Anterior cingulate cortex (tissue), 58 donors: Measurements from ENCODE around the gene ITPR1.

Experiments
- DNase-seq, 58 donors: peaks; one replicate each; lab custom pipeline; 2025; lab: John Stamatoyannopoulos, UW

ITPR1 gene

DNA sequence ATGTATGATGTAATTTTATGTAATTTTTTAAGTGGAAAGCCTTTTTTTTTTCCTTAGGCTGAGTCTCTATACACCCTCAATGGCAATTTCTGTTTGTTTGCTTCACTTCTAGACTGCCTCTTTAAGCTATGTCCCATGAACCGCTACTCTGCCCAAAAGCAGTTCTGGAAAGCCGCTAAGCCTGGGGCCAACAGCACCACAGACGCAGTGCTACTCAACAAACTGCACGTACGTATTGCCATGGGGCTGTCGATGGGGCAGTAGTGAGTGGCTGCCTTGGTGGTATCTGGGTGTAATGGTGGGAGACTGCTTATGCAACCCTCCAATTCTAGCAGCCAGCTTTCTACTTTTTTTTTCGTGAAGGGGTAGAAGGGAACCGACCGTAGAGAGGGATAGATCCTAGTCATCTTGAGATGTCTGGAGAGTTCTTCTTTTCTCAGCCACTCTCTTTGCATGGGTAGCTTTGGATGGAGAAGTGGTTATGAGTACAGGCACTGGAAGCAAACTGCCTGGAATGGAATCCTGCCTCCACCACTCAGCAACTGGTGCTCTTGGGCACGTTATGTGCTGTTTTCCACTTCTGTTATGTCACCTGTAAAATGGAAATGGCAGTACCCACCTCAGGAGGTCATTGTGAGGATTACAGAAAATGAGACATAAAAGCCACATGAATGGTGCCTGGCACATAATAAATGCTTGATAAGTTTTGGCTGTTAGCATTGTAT, 134.7 kb downstream of the ITPR1 start:
- no peak for DNase-seq

DNA sequence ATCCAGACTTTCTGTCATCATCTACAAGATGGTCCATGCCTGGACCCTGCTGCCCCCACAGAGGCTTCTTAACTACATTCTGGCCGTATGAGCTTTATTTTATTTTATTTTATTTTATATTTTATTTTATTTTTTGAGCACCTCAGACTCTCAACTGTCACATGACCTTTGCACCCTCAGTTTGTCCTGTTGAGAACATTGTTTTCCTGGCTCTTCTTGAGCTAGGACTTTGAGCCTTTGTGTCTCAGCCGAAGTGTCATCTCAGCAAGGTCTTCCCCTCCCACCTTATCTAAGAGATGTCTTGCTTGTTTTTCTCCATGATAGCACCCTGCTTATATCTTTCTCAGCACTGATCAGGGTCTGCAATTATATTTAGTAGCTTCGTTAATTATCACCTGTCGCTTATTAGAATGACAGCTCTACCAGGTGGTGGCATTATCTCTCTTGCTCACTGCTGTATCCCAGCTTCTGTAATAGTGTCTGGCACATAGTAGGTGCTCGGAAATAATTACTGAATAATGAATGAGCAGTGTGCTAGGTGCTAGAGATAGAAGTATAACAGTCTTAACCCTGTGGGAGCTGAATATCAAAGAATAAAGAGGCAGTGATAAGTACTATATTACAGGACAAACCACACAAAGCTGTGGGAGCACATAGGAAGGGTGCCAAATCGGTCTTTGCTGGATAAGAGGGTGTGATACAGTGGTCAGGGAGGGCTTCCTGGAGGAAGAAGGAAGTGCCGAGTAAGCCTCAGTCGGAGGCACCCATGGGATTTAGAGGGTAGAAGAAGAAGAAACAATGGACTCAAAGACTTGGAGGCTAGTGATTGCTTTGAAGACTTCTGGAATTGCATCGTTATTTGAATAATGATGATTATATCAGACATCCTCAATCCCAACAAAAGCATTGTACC, 136.2 kb downstream of the ITPR1 start:
- no peak for DNase-seq

DNA sequence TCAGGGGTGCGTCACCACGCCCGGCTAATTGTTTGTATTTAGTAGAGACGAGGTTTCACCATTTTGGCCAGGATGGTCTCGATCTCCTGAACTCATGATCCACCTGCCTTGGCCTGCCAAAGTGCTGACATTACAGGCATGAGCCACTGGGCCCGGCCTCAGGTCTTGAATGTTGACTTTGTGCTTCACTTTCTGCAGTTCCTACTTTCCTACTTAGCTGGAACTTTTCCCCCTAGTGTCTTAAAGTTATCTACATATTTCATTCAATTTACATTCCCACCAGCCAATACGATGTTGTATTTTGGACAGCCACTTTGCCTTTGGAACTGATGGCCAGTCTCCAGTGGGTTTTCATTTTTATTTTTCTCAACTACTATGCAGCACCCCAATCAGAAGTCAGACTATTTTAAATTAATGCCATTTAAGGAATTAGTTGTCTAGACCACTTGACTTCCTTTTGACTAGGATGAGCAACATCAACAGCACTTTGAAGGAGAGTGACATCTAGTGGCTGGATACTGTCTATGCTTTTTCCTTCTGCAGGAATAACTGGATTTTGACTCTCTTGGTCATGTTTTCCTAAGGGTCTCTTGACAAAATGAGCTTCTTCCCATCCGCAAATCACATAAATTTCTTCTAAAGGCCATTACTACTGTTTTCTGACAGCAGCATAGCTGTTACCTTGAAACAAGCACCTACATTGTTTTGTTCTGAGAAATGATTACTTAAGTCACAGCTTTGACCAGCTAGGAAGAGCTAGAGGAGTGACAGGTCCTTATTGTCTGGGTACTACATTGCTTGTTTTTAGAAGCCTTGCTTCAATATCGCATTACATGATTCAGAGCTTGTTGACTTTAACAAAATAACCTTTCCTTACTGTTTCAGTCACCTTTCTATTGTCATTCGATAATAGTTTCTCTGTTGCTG, 140.2 kb downstream of the ITPR1 start:
- peak in 3 of 58 donors; percentile 6 to 37 (median 29) for DNase-seq

DNA sequence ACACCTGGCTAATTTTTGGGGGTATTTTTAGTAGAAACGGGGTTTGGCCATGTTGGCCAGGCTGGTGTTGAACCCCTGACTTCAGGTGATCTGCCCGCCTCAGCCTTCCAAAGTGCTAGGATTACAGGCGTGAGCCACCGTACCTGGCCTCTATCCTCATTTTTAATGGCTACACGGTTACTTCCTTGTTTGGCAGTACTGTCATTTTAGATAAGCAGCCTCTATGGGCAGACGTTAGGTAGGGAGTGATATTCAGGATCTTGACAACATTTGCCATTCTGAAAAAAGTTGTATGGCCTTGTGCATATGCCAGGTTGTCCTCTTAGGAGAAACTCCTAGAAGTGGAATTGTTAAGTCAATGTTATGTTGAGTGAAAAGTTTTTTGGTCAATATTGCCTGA, 141.7 kb downstream of the ITPR1 start:
- DNase-seq, result no peak

DNA sequence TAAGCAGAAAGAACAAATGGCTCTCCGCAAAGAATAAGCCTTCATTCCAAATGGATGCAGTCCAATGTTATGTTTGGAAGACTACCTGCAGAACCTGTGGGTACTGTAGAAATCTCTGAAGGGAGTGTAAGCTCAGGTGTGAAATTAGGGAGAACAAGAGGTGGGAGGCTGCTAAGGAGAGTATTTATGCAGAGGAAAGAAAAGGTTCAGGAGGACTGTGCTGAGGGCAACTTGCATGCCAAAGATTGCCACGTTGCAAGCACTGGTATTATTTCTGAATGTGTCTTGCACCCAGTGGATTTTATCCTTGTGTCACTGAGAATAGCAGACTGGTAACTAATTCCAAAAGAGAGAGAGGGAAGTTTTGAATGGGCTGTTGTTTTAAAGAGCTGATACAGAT, 144.1 kb downstream of the ITPR1 start:
- DNase-seq, result no peak

DNA sequence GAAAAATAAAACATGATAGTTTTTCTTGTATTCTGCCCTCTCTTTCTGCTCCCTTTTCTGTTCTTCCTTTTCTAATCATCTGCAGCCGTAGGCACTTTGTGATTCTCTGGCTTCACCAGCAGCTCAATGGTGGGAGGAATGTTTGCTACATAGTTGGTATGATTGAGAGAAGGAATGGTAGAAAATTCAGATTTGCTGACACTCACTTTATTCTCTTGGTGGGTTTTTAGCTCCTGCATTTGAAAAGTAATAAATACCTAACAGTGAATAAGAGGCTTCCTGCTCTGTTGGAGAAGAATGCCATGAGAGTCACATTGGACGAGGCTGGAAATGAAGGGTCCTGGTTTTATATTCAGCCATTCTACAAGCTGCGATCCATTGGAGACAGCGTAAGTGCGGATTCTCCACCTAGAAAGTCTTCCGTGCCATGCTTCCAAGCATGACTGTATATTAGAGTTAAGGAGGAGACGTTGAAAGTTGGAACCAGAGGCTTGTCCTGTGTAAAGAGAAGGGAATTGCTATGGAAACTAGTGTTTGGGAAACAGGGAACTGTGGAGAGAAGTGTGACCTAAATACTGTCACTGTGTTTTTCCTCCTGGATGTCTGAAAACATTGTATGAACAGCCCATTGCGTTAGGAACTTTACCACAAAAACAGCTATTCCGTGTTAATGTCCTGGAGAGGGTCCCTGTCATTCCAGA, 148.9 kb downstream of the ITPR1 start:
- DNase-seq, result no peak

DNA sequence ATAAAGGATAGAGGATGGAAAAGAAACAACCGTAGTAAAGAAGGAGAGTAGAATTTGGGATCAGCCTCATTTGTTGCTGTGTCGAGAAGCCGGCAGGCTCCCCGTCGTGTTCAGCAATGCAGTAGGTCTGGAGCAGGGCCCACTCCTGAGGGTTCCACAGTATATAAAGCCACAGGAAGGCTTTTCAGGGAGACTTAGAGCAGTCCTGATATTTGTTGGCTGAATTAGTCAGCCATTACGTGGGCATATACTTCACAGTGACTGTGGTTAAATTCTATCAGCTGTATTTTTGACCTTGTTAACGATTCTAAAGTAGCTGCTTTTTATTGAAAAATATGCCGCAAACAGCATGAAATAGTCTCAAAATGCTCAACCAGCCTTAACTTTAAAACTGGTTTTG, 149.5 kb downstream of the ITPR1 start:
- DNase-seq, result no peak

DNA sequence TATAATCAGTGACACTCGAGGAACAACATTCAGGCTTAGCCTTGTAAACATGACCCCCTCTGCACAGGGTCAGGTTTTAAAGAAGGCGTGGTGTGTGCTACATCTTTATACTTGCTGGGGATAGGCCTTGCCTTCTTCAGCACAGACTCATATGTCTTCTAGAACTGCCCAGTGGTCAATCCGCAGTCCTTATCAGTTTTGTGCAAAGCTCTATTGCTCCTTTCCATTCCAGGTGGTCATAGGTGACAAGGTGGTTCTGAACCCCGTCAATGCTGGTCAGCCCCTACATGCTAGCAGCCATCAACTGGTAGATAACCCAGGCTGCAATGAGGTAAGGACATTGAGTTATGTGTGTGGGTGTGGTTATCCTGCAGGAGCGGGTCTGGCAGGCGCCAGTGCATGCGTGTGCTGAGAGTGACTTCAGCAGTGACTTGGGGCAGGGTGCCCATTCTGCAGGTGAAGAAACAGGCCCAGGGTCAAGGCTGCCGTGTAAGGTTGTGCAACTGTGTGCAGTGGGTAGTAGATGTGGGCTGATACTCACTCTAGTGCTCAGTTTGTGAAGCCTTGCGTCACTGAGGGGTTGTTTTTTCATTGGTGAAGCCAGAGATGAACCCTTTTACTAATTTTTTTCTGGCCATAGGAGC, 150.9 kb downstream of the ITPR1 start:
- DNase-seq, result no peak

DNA sequence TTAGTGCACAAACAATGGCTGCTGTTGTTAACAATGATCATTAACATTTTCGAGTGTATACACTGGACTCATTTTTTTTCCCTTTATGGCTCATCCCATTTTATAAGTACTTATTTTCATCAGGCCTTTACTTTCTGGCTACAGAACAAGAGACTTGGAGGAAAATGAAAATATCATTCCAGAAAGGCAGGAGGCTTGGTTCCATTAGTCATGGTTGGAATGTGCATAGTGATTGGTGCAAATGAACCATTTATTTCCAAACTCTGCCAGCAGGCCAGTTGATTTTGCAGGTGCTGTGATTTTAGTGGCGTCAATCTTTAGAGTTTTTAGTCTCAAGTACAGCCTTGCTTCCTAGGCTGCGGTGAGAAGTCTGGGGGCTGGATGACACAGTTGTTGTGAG, 151.8 kb downstream of the ITPR1 start:
- no peak for DNase-seq

DNA sequence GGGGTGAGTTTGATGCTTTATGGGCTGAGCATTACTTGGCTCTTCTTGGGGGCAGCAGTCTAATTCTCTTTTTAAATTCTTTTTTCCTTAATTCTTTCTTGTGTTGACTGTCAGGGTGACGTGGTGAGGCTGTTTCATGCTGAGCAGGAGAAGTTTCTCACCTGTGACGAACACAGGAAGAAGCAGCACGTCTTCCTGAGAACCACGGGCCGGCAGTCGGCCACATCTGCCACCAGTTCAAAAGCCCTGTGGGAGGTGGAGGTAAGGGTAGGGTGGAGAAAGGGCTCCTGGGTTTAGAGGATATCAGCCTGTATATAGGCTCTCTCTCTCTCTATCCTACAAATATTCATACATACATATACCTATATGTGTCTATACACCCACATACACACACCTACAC, 152.3 kb downstream of the ITPR1 start:
- DNase-seq, result no peak

DNA sequence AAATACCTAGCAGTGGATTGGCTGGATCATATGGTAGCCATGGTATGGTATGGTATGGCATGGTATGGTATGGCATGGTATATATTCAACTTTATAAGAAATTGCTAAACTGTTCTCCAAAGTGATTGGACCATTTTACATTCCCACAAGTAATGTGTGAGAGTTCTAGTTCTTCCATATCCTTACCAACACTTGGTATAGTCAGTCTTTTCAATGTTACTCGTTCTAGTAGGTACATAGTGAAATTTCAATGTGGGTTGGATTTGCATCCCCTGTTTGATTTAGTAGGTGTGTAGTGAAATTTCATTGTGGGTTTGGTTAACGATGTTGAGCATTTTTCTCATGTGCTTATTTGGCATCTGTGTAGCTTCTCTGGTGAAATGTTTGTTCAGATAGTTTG, 154.3 kb downstream of the ITPR1 start:
- DNase-seq, result no peak

DNA sequence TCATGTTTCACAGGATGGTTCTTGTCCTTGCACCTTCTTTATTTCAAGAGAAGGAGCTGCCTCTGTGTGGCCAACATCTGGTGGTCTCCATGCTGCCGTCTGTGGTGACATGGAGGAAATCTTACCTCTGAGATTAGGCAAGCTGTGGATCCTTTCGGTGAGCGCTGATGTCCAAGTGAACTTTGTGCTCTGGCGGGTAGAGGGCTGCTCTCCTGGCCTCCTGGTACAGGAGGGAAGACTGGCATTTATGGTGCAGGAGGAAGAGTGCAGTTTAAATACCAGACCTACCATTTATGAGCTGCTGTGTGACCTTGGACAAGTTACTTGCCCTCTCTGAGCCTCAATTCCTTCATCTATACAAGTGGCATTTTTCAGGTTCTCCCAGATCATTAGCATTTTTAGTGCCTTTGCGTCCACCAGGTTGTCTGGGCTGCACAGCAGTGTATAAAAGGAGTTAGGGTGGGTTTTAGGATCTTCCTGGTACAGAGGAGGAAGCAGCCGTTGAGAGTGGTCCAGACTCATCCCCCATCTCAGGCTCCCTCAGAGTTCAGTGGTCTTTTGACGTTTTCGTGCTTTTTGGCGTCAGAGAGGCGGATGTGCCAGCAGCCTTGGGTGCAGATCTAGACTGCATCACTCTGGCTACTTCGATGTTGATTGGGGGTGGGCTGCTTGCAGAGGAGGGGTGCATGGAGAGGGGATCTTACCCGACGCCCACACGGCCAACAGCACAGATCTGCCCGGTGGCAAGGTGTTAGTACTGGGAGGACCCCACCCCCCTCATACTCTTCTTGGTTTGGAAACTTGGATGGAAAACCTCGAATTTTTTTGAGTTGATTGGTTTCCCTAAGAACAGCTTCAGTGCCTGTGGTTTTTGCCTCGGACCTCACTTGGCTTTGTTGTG, 162.2 kb downstream of the ITPR1 start:
- DNase-seq, result no peak

DNA sequence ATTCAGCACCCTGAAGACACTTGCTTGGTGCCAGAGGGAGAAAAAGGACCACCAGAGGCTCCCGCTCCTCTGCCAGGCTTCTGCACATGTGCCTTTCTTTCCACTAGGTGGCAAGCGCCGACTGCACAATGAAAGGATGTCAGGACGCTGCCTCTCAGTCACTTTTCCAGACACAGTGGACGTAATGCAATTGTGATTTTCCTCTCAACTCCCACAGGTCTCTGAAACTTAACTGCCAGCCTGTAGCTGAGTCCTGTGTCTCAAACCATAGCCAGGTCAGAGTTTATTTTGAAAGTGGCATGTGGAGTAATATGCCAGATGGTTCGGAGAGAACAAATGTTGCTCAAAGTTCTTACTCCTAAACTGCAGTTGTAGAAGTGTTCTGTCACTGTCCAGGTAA, 162.9 kb downstream of the ITPR1 start:
- peak in 53 of 58 donors; percentile 4 to 78 (median 40) for DNase-seq

DNA sequence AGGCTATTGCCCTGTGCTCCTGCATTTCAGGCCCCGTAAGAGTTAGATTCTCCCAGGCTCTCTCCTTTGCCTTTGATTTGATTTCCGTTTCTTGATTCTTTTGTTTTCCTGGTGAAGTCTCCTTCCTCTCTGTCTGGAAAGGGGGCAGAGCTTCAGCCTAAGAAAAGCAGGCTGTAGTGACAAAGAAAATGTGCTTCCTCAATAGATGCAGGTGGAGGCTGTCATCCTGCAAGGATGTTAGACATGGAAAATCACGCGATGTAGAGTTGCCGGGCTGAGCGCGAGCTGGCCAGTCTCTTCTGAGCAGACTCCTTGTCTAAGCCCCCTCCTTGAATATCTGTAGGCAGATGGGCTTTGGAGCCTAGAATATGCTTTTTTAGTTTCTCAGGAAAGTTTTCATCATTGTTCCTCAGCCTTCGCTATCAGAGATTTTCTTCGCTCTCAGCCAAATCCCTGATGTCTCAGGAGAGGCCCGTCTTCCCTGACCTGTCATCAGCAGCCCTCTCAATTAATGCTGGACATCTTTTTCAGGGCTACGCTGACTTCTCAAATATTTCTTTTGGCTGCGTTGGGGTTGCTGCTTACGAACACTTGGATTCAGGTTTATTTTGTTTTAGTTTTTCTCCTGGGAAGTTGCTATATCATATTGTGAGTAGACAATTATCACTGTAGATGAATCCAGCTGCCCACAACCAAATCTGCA, 163.6 kb downstream of the ITPR1 start:
- DNase-seq, result no peak

DNA sequence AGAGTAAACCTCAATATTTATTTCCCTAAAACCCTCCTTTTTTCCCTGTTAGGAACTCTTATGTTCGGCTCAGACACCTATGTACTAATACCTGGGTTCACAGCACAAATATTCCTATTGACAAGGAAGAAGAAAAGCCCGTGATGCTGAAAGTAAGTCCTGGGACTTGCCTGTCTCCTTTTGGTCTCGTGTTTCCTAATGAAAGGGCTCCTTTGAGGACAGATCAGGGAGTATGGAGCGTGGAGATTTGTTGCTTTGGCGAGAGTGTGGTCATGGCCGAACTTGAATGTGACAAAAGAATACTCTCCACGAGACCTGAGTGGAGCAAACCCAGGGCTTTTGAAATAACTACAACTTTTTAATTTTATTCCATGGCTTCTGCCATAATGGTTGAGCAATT, 167.8 kb downstream of the ITPR1 start:
- no peak for DNase-seq

DNA sequence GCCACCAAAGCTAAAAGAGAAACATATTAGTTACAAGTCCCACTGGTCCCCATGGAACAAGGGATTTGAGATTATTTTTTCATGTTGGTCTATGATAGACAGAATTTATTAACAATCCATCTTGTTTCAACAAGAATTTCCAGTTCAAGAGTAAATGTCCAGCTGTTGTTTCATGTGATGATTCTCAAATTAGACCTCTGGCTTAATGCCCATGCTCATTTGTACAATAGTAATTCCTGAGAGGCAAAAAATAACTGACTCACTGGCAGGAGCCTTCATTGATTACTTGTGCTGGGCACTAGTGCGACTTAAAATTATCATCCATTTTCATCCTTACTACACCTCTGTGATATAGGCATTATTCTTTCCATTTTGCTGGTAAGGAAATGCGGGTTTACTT, 171.3 kb downstream of the ITPR1 start:
- no peak for DNase-seq

DNA sequence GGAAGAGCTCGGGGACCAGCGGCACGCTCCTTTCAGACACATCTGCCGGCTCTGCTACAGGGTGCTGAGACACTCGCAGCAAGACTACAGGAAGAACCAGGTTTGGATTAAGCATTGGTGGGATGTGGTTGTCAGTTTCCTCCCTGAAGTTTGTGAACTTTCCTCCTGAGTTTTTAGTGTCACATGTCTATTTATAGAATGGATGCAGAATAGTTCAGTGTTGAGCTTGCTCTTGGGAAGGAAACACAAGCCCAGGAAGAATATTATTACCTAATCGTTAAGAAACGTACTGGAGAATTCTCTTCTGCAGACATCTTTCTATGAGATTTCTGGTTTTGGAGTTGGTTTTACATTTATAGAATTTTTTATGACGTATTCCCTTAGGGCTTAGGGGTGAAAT, 172.0 kb downstream of the ITPR1 start:
- no peak for DNase-seq

DNA sequence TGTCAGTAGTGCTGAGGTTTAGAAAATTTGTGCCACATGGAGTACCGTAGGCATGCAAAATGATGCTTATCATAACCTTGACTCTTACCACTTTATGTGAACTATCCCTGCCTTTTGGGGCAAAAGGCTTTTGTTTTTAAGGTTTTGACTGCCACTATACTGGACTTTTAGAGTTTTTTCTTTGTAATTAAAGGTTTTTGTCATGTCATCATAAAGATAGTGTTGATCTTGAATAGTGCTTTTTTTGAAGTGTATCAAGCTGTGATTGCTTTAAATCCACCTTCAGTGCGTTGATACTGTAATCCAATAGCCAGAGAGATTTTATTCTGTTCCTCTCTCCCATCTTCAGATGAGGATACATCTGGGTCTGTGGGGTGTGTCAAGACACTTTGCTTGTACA, 172.9 kb downstream of the ITPR1 start:
- no peak for DNase-seq
